Keratinocyte (primary cell): ENCODE measurements around the gene MTMR10. TPM values are rescaled to one million over a fixed set of nuclear protein-coding genes. Genes with fewer than 3 reads are reported as not detected.

Source experiments
- DNase-seq: peaks from one replicate; pipeline ENCODE4 v3.0.0-alpha.2; 2011; ENCODE audit warnings: low read depth, missing footprints, low spot score
- FAIRE-seq: peaks from 2 replicates; lab custom pipeline; 2011; peaks lifted over from hg19 to GRCh38; lab: Jason Lieb, UNC
- H2AFZ ChIP-seq: 2 replicates; pipeline ENCODE4 v1.6.0; 2012; ENCODE audit warnings: low read length, control low read depth, inconsistent platforms; ENCODE audit not compliant: control insufficient read depth
- H3K27ac ChIP-seq: 2 replicates; pipeline ENCODE4 v1.5.1; 2011; ENCODE audit warnings: low read length; ENCODE audit not compliant: control insufficient read depth, insufficient read depth
- H3K27me3 ChIP-seq: 3 replicates; pipeline ENCODE4 v1.6.0; 2011; ENCODE audit warnings: low read length; ENCODE audit not compliant: control insufficient read depth, insufficient read depth; ENCODE audit errors: extremely low read depth
- H3K36me3 ChIP-seq, 2 experiments: 2 replicates in 1 of 2; 3 replicates in 1 of 2; pipeline ENCODE4 v1.5.1; 2011; ENCODE audit warnings: low read length in 2 of 2, mild to moderate bottlenecking in 1 of 2; ENCODE audit not compliant: control insufficient read depth in 2 of 2, insufficient read depth in 2 of 2; ENCODE audit errors: extremely low read depth in 1 of 2
- H3K4me1 ChIP-seq: 3 replicates; pipeline ENCODE4 v1.5.1; 2011; ENCODE audit warnings: low read length; ENCODE audit not compliant: control insufficient read depth, insufficient read depth; ENCODE audit errors: extremely low read depth
- H3K4me2 ChIP-seq: 3 replicates; pipeline ENCODE4 v1.6.0; 2011; ENCODE audit warnings: low read depth, low read length; ENCODE audit not compliant: control insufficient read depth, insufficient read depth; ENCODE audit errors: extremely low read depth
- H3K4me3 ChIP-seq, 3 experiments: fragments of 200-600 bp in 1 of 3; sonication (generic) in 1 of 3; 2 replicates in 2 of 3; 3 replicates in 1 of 3; pipeline ENCODE4 v1.5.1; 2011 to 2016; ENCODE audit warnings: low read length in 3 of 3, mild to moderate bottlenecking in 3 of 3, control low read depth in 2 of 3, inconsistent platforms in 1 of 3, low read depth in 1 of 3, mixed read lengths in 1 of 3, mixed run types in 1 of 3, moderate library complexity in 1 of 3; ENCODE audit not compliant: control insufficient read depth in 2 of 3, insufficient read depth in 2 of 3; ENCODE audit errors: extremely low read depth in 1 of 3
- H3K79me2 ChIP-seq: 2 replicates; pipeline ENCODE4 v1.6.0; 2012; ENCODE audit warnings: low read length; ENCODE audit not compliant: control insufficient read depth, insufficient read depth
- H3K9ac ChIP-seq: 3 replicates; pipeline ENCODE4 v1.6.0; 2011; ENCODE audit warnings: low read length; ENCODE audit not compliant: control insufficient read depth, insufficient read depth; ENCODE audit errors: extremely low read depth
- H3K9me1 ChIP-seq: 3 replicates; pipeline ENCODE4 v1.6.0; 2011; ENCODE audit warnings: low read length; ENCODE audit not compliant: control insufficient read depth, insufficient read depth; ENCODE audit errors: extremely low read depth
- H3K9me3 ChIP-seq: 2 replicates; pipeline ENCODE4 v1.5.1; 2012; ENCODE audit warnings: low read depth, low read length; ENCODE audit not compliant: control insufficient read depth
- H4K20me1 ChIP-seq: 3 replicates; pipeline ENCODE4 v1.6.0; 2011; ENCODE audit warnings: low read length; ENCODE audit not compliant: control insufficient read depth, insufficient read depth; ENCODE audit errors: extremely low read depth
- CTCF ChIP-seq, 3 experiments: IDR thresholded peaks in 1 of 3; conservative IDR thresholded peaks in 1 of 3; optimal IDR thresholded peaks in 1 of 3; 2 replicates in 2 of 3; 3 replicates in 1 of 3; pipeline versions ENCODE3 to v1.5.1; 2011; ENCODE audit warnings: low read length in 3 of 3, mild to moderate bottlenecking in 3 of 3, moderate library complexity in 2 of 3, control low read depth in 1 of 3, inconsistent platforms in 1 of 3; ENCODE audit not compliant: insufficient read depth in 2 of 3; ENCODE audit errors: extremely low read depth in 1 of 3
- EZH2 ChIP-seq: IDR thresholded peaks from one replicate; pipeline ENCODE4 v1.6.1; 2012; ENCODE audit warnings: inconsistent platforms, mild to moderate bottlenecking, low read length, moderate library complexity
- dilution Hi-C: fragments of 300-500 bp; cut with MboI; formaldehyde crosslinking; loops from one replicate; pipeline ENCODE4 v1.7.0; 2020; ENCODE audit warnings: low sequenced_read_pairs; ENCODE audit not compliant: extremely low pct_ligation_motif_present
- polyA plus RNA-seq, 5 experiments: library from polyadenylated mRNA; depleted of rRNA in 3 of 5; stranded (reverse) in 3 of 5; stranded (forward) in 1 of 5; unstranded in 1 of 5; fragments of >200 nt; gene quantifications; 1 replicate in 1 of 5; 2 replicates in 3 of 5; 3 replicates in 1 of 5; pipeline versions ENCODE4 v1.2.1 to v1.2.3, GENCODE V29; 2011 to 2012; ENCODE audit warnings: missing spikeins in 2 of 5, low read depth in 1 of 5, low replicate concordance in 1 of 5

Gene MTMR10
- polyA plus RNA-seq, 1 donor (not counting 4 experiments of a cell fraction or from before 2014, with no cell fraction given) = 15.5 TPM

- Histone ChIP-seq H3K27ac (peak overlapping the region; percentile 98), H3K27me3 (no peaks in the 10 kb centered on the region), H3K36me3 (no peaks in the 10 kb centered on the region), H3K9me1 (no peaks in the 10 kb centered on the region), H3K9me3 (no peaks in the 10 kb centered on the region), H2AFZ (peak overlapping the region; percentile 84), H4K20me1 (no peaks in the 10 kb centered on the region), H3K4me2 (peak overlapping the region; percentile 91), H3K79me2 (no peaks in the 10 kb centered on the region), H3K9ac (peak overlapping the region; percentile 77), H3K4me1 (peaks cover 30% of the 10 kb centered on the region), H3K4me3 (peak overlapping the region in 2 of 3 experiments; percentile 48 to 65)
- DNase-seq (peak; percentile 90), FAIRE-seq (peak; percentile 97)
- dilution Hi-C loops = no loop called here
- TF ChIP-seq CTCF (optimal IDR thresholded peaks at IDR 0.05 in 1 of 3, IDR thresholded peaks at IDR 0.05 in 1 of 3, conservative IDR thresholded peaks at IDR 0.05 in 1 of 3; ENCODE audit: extremely low read depth in 1 of 3, insufficient read depth in 2 of 3, low read length in 3 of 3) = no peak
- no peak for TF ChIP-seq EZH2
Observed at GRCh38 chr15:31024330-31024729, 32.9 kb upstream of the MTMR10 start.

GRCh38 chr15:31023841-31024240, 32.4 kb upstream of the MTMR10 start:
- no peaks in the 10 kb centered on the region for H3K36me3 ChIP-seq
- no peaks in the 10 kb centered on the region for H4K20me1 ChIP-seq
- no peaks in the 10 kb centered on the region for H3K79me2 ChIP-seq
- peaks cover 30% of the 10 kb centered on the region for H3K4me1 ChIP-seq
- peak overlapping the region; percentile 77 for H3K9ac ChIP-seq
- peak overlapping the region; percentile 68 for H2AFZ ChIP-seq
- peak overlapping the region; percentile 98 for H3K27ac ChIP-seq
- H3K9me3 ChIP-seq = no peaks in the 10 kb centered on the region
- FAIRE-seq (no peak), DNase-seq (no peak)
- H3K27me3 ChIP-seq = no peaks in the 10 kb centered on the region
- no peak for TF ChIP-seq EZH2
- TF ChIP-seq CTCF (optimal IDR thresholded peaks at IDR 0.05 in 1 of 3, IDR thresholded peaks at IDR 0.05 in 1 of 3, conservative IDR thresholded peaks at IDR 0.05 in 1 of 3; ENCODE audit: extremely low read depth in 1 of 3, insufficient read depth in 2 of 3, low read length in 3 of 3) = no peak
- H3K4me2 ChIP-seq = peak overlapping the region; percentile 91
- H3K9me1 ChIP-seq = no peaks in the 10 kb centered on the region
- H3K4me3 ChIP-seq = peak overlapping the region in 2 of 3 experiments; percentile 48 to 65
- dilution Hi-C loops = no loop called here
